H9 (cell line): ENCODE results near the gene MAD1L1. TPM values are rescaled to one million over a fixed set of nuclear protein-coding genes. Genes with fewer than 3 reads are reported as not detected.
A peak's percentile ranks its signal among the peaks of the same experiment; 100 is the strongest.

ENCODE experiments used
- DNase-seq: peaks from one replicate; pipeline ENCODE4 v3.0.0-alpha.2; 2017
- H2AFZ ChIP-seq: one replicate; pipeline ENCODE4 v1.6.1; 2013; ENCODE audit warnings: mild to moderate bottlenecking, low read length, control low read depth, moderate library complexity
- H2AK5ac ChIP-seq: 2 replicates; pipeline ENCODE4 v1.6.1; 2013; ENCODE audit warnings: low read length, control low read depth, mixed read lengths; ENCODE audit not compliant: insufficient read length
- H2BK120ac ChIP-seq: one replicate; pipeline ENCODE4 v1.6.1; 2013; ENCODE audit warnings: low read depth, mild to moderate bottlenecking, low read length, control low read depth, inconsistent platforms; ENCODE audit not compliant: poor library complexity, severe bottlenecking
- H2BK12ac ChIP-seq: 2 replicates; pipeline ENCODE4 v1.6.1; 2013; ENCODE audit warnings: low read length, control low read depth, mixed read lengths, low read depth; ENCODE audit not compliant: insufficient read length
- H2BK15ac ChIP-seq: 2 replicates; pipeline ENCODE4 v1.6.1; 2013; ENCODE audit warnings: low read depth, low read length, control low read depth
- H2BK20ac ChIP-seq: one replicate; pipeline ENCODE4 v1.6.1; 2013; ENCODE audit warnings: low read depth, mild to moderate bottlenecking, low read length, control low read depth, inconsistent platforms; ENCODE audit not compliant: poor library complexity, severe bottlenecking
- H2BK5ac ChIP-seq: 2 replicates; pipeline ENCODE4 v1.6.1; 2013; ENCODE audit warnings: low read length, control low read depth, mixed read lengths; ENCODE audit not compliant: insufficient read length
- H3K14ac ChIP-seq: 2 replicates; pipeline ENCODE4 v1.6.1; 2013; ENCODE audit warnings: low read length, control low read depth; ENCODE audit not compliant: insufficient read depth
- H3K18ac ChIP-seq: 2 replicates; pipeline ENCODE4 v1.6.1; 2013; ENCODE audit warnings: low read depth, mild to moderate bottlenecking, mixed read lengths, low read length, control low read depth; ENCODE audit not compliant: insufficient read length
- H3K23ac ChIP-seq: 2 replicates; pipeline ENCODE4 v1.6.1; 2013; ENCODE audit warnings: low read length, control low read depth, mixed read lengths, low read depth; ENCODE audit not compliant: insufficient read length
- H3K23me2 ChIP-seq: 2 replicates; pipeline ENCODE4 v1.6.1; 2013; ENCODE audit warnings: low read depth, mild to moderate bottlenecking, mixed read lengths, low read length, control low read depth; ENCODE audit not compliant: insufficient read length, poor library complexity, severe bottlenecking
- H3K27ac ChIP-seq: 2 replicates; pipeline ENCODE4 v1.5.1; 2013; ENCODE audit warnings: low read length, control low read depth, mixed read lengths, low read depth; ENCODE audit not compliant: insufficient read length
- H3K27me3 ChIP-seq: 2 replicates; pipeline ENCODE4 v1.6.1; 2013; ENCODE audit warnings: low read length, control low read depth, inconsistent platforms; ENCODE audit not compliant: insufficient read depth
- H3K4ac ChIP-seq: 2 replicates; pipeline ENCODE4 v1.6.1; 2013; ENCODE audit warnings: low read depth, mild to moderate bottlenecking, control low read depth, inconsistent platforms, low read length, moderate library complexity
- H3K4me1 ChIP-seq: 2 replicates; pipeline ENCODE4 v1.6.1; 2013; ENCODE audit warnings: low read length, control low read depth, inconsistent platforms; ENCODE audit not compliant: insufficient read depth
- H3K4me2 ChIP-seq: 2 replicates; pipeline ENCODE4 v1.6.1; 2013; ENCODE audit warnings: low read length, control low read depth, mixed read lengths; ENCODE audit not compliant: insufficient read length, insufficient read depth
- H3K56ac ChIP-seq: 2 replicates; pipeline ENCODE4 v1.6.1; 2013; ENCODE audit warnings: low read depth, mild to moderate bottlenecking, mixed read lengths, low read length, control low read depth; ENCODE audit not compliant: insufficient read length
- H3K79me1 ChIP-seq: 2 replicates; pipeline ENCODE4 v1.6.1; 2013; ENCODE audit warnings: low read depth, mild to moderate bottlenecking, moderate library complexity, low read length, control low read depth, inconsistent platforms; ENCODE audit not compliant: insufficient read depth, poor library complexity, severe bottlenecking
- H3K79me2 ChIP-seq: 2 replicates; pipeline ENCODE4 v1.6.1; 2013; ENCODE audit warnings: low read length, control low read depth, inconsistent platforms; ENCODE audit not compliant: insufficient read depth
- H3K9ac ChIP-seq: 2 replicates; pipeline ENCODE4 v1.6.1; 2013; ENCODE audit warnings: low read length, control low read depth, mixed read lengths; ENCODE audit not compliant: insufficient read length; ENCODE audit errors: extremely low read depth
- H3K9me3 ChIP-seq: one replicate; pipeline ENCODE4 v1.6.1; 2013; ENCODE audit warnings: low read depth, low read length, inconsistent platforms; ENCODE audit not compliant: control insufficient read depth
- H3T11ph ChIP-seq: one replicate; pipeline ENCODE4 v1.6.1; 2013; ENCODE audit warnings: mild to moderate bottlenecking, low read length, control low read depth, inconsistent platforms
- H4K20me1 ChIP-seq: one replicate; pipeline ENCODE4 v1.6.1; 2013; ENCODE audit not compliant: control insufficient read depth, insufficient read length, insufficient read depth
- H4K5ac ChIP-seq: 2 replicates; pipeline ENCODE4 v1.6.1; 2013; ENCODE audit warnings: low read depth, mild to moderate bottlenecking, mixed read lengths, low read length, control low read depth; ENCODE audit not compliant: insufficient read length
- H4K8ac ChIP-seq: replicated peaks from 2 replicates; pipeline ENCODE4 v1.6.1; 2013; ENCODE audit warnings: low read length, control low read depth, mixed read lengths, low read depth; ENCODE audit not compliant: insufficient read length
- H4K91ac ChIP-seq: 2 replicates; pipeline ENCODE4 v1.6.1; 2013; ENCODE audit warnings: low read depth, mild to moderate bottlenecking, moderate library complexity, mixed read lengths, low read length, control low read depth; ENCODE audit not compliant: insufficient read length
- H3K27ac Mint-ChIP-seq, 3 experiments: 2 replicates in 2 of 3; 3 replicates in 1 of 3; pipeline ENCODE4 v1.8.0; 2020 to 2021; ENCODE audit warnings: mixed read lengths in 3 of 3, mild to moderate bottlenecking in 1 of 3, moderate library complexity in 1 of 3
- H3K27me3 Mint-ChIP-seq: 2 replicates; pipeline ENCODE4 v1.8.0; 2021; ENCODE audit warnings: low read depth, mild to moderate bottlenecking, moderate library complexity, mixed read lengths
- H3K36me3 Mint-ChIP-seq, 3 experiments: 2 replicates in 2 of 3; 3 replicates in 1 of 3; pipeline ENCODE4 v1.8.0; 2020 to 2021; ENCODE audit warnings: low read depth in 3 of 3, mixed read lengths in 3 of 3; ENCODE audit not compliant: insufficient read depth in 1 of 3
- H3K4me1 Mint-ChIP-seq, 2 experiments: 2 replicates each; pipeline ENCODE4 v1.8.0; 2020; ENCODE audit warnings: mixed read lengths in 2 of 2
- H3K4me3 Mint-ChIP-seq, 2 experiments: 2 replicates in 1 of 2; 3 replicates in 1 of 2; pipeline ENCODE4 v1.8.0; 2020 to 2021; ENCODE audit warnings: mild to moderate bottlenecking in 2 of 2, mixed read lengths in 2 of 2, moderate library complexity in 1 of 2
- H3K9me3 Mint-ChIP-seq, 2 experiments: 2 replicates in 1 of 2; 3 replicates in 1 of 2; pipeline ENCODE4 v1.8.0; 2020; ENCODE audit warnings: mild to moderate bottlenecking in 2 of 2, mixed read lengths in 2 of 2, moderate library complexity in 1 of 2
- CTCF ChIP-seq: fragments of 200-600 bp; sonication (generic); conservative IDR thresholded peaks from 3 replicates; pipeline ENCODE4 v1.8.0; 2021; ENCODE audit warnings: antibody characterized with exemption, mild to moderate bottlenecking
- WGBS: extraction: QIAGEN DNeasy Blood & Tissue Kit; methylation state at CpG from one replicate; pipeline ENCODE4 v1.1.7; 2013; ENCODE audit warnings: missing lambda C conversion rate, low lambda C conversion rate, mixed read lengths; ENCODE audit not compliant: insufficient read length; ENCODE audit errors: extremely low coverage; 5-methylcytosine and 5-hydroxymethylcytosine counted together
- total RNA-seq: library from RNA; stranded (reverse); gene quantifications from 2 replicates; pipeline ENCODE4 v1.2.1, GENCODE V29; 2021

Gene MAD1L1
- total RNA-seq, 1 experiment from 2014 or later = 39.0 TPM

GRCh38 chr7:2099048-2099957 lies 133.4 kb downstream of the MAD1L1 start:
- Histone ChIP-seq H3K18ac (no peak overlapping the region), H2AK5ac (no peak overlapping the region), H4K8ac (no peak overlapping the region), H4K20me1 (peaks cover 2% of the 10 kb centered on the region), H4K5ac (no peak overlapping the region), H3K9me3 (no peaks in the 10 kb centered on the region), H3K56ac (no peak overlapping the region), H3K79me2 (no peaks in the 10 kb centered on the region; the same call in 1 of the 2 replicates), H3K23ac (no peak overlapping the region), H3T11ph (no peak overlapping the region), H2BK5ac (no peak overlapping the region), H3K9ac (no peak overlapping the region), H3K4me2 (no peak overlapping the region), H4K91ac (no peak overlapping the region), H3K79me1 (no peaks in the 10 kb centered on the region), H3K4me1 (no peaks in the 10 kb centered on the region), H2BK15ac (no peak overlapping the region), H3K14ac (no peak overlapping the region), H2BK20ac (no peak overlapping the region), H2AFZ (no peak overlapping the region), H3K27me3 (no peaks in the 10 kb centered on the region), H3K23me2 (no peaks in the 10 kb centered on the region), H2BK12ac (no peak overlapping the region), H2BK120ac (no peak overlapping the region), H3K27ac (no peak overlapping the region), H3K4ac (no peak overlapping the region)
- H3K36me3 Mint-ChIP-seq = peaks cover 11 to 13% (median 12%) of the 10 kb centered on the region in 3 experiments; a peak in 5 of 7 replicates
- TF ChIP-seq CTCF = no peak
- no peaks in the 10 kb centered on the region; a peak in 1 of 5 replicates for H3K9me3 Mint-ChIP-seq
- H3K27ac Mint-ChIP-seq = peak overlapping the region in 1 of 3 experiments; percentile 23; a peak in 3 of 7 replicates
- peaks cover 5 to 11% of the 10 kb centered on the region in 2 experiments; a peak in 3 of 4 replicates for H3K4me1 Mint-ChIP-seq
- no peak overlapping the region for H3K4me3 Mint-ChIP-seq
- H3K27me3 Mint-ChIP-seq = no peaks in the 10 kb centered on the region; the same call in 1 of the 2 replicates
- DNase-seq = no peak
- no CpG with 5 or more reads among the region's 29 CpGs for WGBS
